HUES6 (cell line): ENCODE measurements around the gene SLC6A9.
A peak's percentile ranks its signal among the peaks of the same experiment; 100 is the strongest.

ENCODE experiments used
- H3K27ac ChIP-seq: 2 replicates; pipeline ENCODE4 v1.7.0; 2013; ENCODE audit warnings: low read depth, mild to moderate bottlenecking, low read length, inconsistent platforms
- H3K27me3 ChIP-seq: 2 replicates; pipeline ENCODE4 v1.6.1; 2013; ENCODE audit warnings: low read length; ENCODE audit not compliant: control insufficient read depth, insufficient read depth
- H3K36me3 ChIP-seq: 2 replicates; pipeline ENCODE4 v1.6.1; 2013; ENCODE audit warnings: low read length; ENCODE audit not compliant: control insufficient read depth, insufficient read depth
- H3K4me1 ChIP-seq: 2 replicates; pipeline ENCODE4 v1.6.1; 2013; ENCODE audit warnings: low read length; ENCODE audit not compliant: control insufficient read depth, insufficient read depth
- H3K4me3 ChIP-seq: 2 replicates; pipeline ENCODE4 v1.5.1; 2013; ENCODE audit warnings: low read depth, low read length
- H3K9ac ChIP-seq: one replicate; pipeline ENCODE4 v1.6.1; 2013; ENCODE audit warnings: mild to moderate bottlenecking, low read length
- H3K9me3 ChIP-seq: 2 replicates; pipeline ENCODE4 v1.6.1; 2013; ENCODE audit warnings: low read depth, low read length; ENCODE audit not compliant: control insufficient read depth, insufficient read depth

Gene SLC6A9

GRCh38 chr1:43981135-43981491, 50.1 kb downstream of the SLC6A9 start:
- no peak overlapping the region for H3K4me3 ChIP-seq
- peaks cover 59% of the 10 kb centered on the region for H3K36me3 ChIP-seq
- H3K4me1 ChIP-seq = peaks cover 12% of the 10 kb centered on the region
- H3K9ac ChIP-seq = peak overlapping the region; percentile 18
- no peaks in the 10 kb centered on the region for H3K27me3 ChIP-seq
- no peak overlapping the region for H3K27ac ChIP-seq
- no peaks in the 10 kb centered on the region for H3K9me3 ChIP-seq

DNA sequence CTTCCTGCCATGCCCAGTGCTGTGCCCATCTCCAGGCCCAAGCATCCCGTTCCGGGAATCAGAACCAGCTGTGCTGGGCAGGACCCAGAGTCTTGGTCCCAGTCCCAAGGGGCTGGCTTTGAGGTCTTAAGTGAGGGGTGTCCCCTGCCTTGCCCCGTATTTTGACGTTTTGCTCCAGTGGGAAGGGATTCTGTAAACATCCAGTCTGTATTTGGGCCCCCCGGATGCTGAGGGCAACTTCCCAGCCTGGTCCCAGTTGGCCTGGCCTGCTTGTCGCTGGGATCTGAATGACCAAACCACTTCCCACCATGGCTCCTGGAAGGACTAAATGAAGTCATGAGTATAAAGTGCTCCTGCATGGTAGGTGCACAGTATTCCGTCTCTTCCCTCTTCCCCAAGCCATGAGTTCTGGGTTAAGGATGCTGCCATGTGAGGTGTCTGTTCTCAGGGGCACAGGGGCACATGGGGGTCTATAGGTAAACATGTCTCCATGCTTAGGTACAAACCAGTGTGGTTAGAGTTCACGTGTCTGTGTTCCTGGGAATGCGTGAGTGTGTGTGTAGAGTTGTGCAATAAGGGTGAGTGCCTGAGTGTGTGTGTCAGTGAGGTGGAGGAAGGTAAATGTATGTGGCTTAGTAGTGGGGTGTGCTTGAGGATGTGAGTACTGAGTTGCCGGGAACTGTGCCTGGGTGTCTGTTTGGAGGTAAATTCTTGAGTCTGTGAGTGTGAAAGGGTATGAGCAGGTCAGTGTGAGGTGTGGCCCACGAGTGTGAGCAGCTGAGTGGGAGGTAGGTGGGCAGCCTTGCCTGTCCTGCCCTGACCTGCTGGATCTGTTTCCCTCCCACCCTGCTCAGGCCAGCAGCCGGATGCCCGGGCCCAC, 50.8 kb downstream of the SLC6A9 start:
- Histone ChIP-seq H3K9ac (peak overlapping the region; percentile 76), H3K27me3 (no peaks in the 10 kb centered on the region), H3K4me3 (peak overlapping the region; percentile 61), H3K27ac (no peak overlapping the region), H3K9me3 (no peaks in the 10 kb centered on the region), H3K36me3 (peaks cover 54% of the 10 kb centered on the region), H3K4me1 (peaks cover 18% of the 10 kb centered on the region)

DNA sequence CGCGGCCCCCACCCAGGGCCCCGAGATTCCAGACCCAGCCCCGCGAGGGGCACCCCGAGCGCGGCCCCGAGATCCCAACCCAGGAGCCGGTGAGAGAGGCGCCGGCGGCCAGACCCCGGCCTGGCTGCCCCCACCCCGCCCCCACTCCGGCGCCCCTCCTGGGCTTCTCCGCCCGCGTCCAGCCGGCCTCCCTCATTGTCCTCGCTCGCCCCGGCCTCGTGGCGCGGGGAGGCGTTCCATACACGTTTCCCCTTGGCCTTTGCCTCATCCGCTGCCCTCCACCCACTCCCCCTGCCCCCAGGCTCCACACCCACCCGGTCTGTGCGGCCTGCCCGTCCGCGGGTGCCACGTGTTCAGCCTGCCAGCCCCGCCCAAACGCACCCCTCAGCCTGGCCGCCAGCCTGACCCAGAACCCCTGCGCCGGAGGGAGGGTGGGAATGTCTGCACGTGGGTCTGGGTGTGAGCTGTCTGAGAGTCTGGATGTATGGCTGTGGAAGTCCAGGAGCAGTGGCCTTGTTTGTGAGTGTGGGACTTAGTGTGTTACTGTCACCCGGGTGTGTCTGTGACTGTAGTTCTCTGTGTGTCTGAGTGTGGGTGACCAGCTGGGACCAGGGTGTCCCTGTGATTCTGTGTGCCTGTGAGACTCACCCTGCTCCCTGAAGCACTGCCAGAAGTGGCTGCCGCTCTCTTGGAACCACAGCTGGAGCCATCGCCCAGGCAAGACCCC, 51.6 kb downstream of the SLC6A9 start:
- Histone ChIP-seq H3K27me3 (no peaks in the 10 kb centered on the region), H3K4me1 (peaks cover 18% of the 10 kb centered on the region), H3K4me3 (peak overlapping the region; percentile 61), H3K9ac (peak overlapping the region; percentile 76), H3K27ac (no peak overlapping the region), H3K9me3 (no peaks in the 10 kb centered on the region), H3K36me3 (peaks cover 47% of the 10 kb centered on the region)

DNA sequence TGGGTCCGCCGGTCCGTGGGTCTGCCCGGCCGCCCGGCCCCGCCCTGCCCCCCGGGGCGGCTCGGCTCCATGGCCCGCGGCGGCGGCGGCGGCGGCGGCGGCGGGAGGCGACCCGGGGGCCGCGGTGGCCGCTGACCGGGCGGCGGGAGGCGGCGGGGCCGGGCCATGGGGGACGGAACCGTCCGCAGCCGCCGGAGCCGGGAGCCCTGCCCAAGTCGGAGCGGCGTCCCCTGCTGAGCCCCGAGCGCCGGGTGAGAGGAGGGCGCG, 52.1 kb downstream of the SLC6A9 start:
- Histone ChIP-seq H3K27ac (no peak overlapping the region), H3K9me3 (no peaks in the 10 kb centered on the region), H3K4me3 (peak overlapping the region; percentile 61), H3K9ac (peak overlapping the region; percentile 22), H3K4me1 (peaks cover 18% of the 10 kb centered on the region), H3K27me3 (no peaks in the 10 kb centered on the region), H3K36me3 (peaks cover 42% of the 10 kb centered on the region)

DNA sequence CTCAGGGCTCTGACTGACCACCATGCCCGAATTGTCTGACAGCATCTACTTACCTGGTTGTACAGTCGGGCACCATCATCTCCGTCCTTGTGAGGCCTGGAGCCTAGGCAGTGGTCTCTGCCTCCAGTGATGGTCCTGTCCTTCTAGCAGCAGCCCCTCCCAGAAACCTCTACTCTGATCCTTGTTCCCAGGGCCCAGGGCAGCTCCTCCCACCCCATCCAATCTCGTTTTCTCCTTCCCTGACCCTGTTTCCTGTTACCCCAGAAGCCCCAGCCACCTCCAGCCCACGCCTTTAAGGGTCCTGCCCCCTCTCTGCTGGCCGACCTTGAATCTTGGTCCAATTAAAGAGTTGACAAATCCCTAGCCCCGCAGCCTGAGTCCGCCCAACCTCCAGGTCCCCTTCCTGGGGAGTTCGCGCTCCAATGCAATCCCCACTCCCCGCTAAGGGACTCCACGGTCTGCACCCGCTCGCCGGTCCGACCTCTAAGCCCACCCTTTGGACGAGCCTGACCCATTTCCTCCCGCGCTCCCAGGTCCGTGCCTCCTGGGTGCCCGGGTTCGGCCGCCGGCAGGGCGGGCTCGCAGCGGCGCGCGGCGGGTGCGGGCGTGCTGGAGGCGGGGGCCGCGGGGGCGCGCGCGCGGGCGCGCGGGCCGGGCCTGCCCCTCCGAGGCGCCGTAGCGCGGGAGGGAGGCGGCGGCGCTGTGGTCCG, 52.6 kb downstream of the SLC6A9 start, which contains the start of gene B4GALT2:
Gene B4GALT2, plus strand, starts transcription at position 660 of the 710 bp plus-strand sequence. CDS start 1,951 bp downstream, outside the sequence.
- H3K27ac ChIP-seq = no peak within 1 kb of the TSS; the same call in 1 of the 2 replicates
- H3K9me3 ChIP-seq = no peaks in the 10 kb centered on the region
- peaks cover 23% of the 10 kb centered on the region for H3K4me1 ChIP-seq
- H3K36me3 ChIP-seq = peaks cover 39% of the 10 kb centered on the region
- no peaks in the 10 kb centered on the region for H3K27me3 ChIP-seq
- peak within 1 kb of the TSS; percentile 88 for H3K9ac ChIP-seq
- H3K4me3 ChIP-seq = peak within 1 kb of the TSS; percentile 71

DNA sequence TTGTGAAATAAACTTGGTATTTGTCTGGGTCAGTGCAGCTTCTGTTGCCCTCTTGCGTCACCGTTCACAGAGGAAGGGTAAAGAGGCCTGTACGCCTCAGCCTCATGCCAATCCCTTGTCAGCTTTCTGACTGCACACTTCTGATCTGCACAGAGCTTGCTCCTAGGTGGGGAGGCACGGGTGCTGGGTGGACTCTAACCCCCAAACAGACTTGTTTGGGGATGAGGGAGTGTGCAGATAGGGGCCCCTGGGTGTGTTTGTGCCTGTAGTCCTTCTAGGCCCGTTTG, 53.1 kb downstream of the SLC6A9 start:
- peaks cover 38% of the 10 kb centered on the region for H3K36me3 ChIP-seq
- H3K27me3 ChIP-seq = no peaks in the 10 kb centered on the region
- H3K4me1 ChIP-seq = peaks cover 25% of the 10 kb centered on the region
- H3K27ac ChIP-seq = no peak overlapping the region
- peak overlapping the region; percentile 88 for H3K9ac ChIP-seq
- peak overlapping the region; percentile 71 for H3K4me3 ChIP-seq
- no peaks in the 10 kb centered on the region for H3K9me3 ChIP-seq

DNA sequence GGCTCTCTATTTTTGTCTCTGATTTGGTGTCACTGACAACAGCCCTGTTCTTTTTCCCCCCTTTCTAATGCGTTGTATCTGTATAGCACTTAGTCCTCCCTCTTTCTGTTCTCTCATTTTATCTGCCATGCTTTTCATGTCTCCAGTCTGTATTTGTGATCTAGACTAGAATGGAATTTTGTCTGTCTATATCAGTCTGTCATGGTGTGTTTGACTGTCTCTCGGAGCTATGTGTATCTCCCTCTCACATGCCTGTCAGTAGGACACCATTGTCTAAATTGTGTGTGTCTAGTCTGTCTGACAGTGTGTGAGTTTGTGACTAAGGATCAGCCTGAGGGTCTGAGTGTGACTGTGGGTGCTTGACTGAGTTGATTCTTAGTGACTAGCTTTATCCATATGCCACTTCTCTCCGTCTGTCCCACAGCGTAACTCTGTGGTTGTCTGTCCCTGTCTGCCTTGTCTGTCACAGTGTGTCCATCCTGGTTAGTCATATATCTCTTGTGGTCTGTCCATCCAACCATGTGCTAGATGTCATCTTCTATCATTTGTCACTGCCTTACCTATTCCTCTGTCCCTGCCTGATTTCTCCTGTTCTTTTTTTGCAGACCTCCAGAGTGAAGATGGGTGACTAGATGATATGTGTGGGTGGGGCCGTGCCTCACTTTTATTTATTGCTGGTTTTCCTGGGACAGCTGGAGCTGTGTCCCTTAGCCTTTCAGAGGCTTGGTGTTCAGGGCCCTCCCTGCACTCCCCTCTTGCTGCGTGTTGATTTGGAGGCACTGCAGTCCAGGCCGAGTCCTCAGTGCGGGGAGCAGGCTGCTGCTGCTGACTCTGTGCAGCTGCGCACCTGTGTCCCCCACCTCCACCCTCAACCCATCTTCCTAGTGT, 53.6 kb downstream of the SLC6A9 start:
- no peak overlapping the region for H3K27ac ChIP-seq
- H3K4me3 ChIP-seq = peak overlapping the region; percentile 71
- H3K9me3 ChIP-seq = no peaks in the 10 kb centered on the region
- H3K4me1 ChIP-seq = peaks cover 25% of the 10 kb centered on the region
- peak overlapping the region; percentile 88 for H3K9ac ChIP-seq
- H3K27me3 ChIP-seq = no peaks in the 10 kb centered on the region
- peaks cover 38% of the 10 kb centered on the region for H3K36me3 ChIP-seq

DNA sequence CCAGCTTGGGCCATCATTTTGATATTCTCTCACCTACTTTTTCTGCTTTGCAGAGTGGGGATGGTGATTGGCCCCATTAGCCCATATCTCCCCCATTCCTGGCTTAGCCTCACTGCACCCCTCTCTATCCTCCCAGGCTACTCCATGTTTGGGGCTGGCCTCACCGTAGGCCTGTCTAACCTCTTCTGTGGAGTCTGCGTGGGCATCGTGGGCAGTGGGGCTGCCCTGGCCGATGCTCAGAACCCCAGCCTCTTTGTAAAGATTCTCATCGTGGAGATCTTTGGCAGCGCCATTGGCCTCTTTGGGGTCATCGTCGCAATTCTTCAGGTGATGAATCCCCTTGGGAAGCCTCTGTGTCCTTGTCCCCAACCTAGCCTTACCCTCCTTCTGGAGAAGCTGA, 54.4 kb downstream of the SLC6A9 start:
- H3K4me3 ChIP-seq = no peak overlapping the region
- peaks cover 25% of the 10 kb centered on the region for H3K4me1 ChIP-seq
- no peak overlapping the region for H3K27ac ChIP-seq
- peaks cover 41% of the 10 kb centered on the region for H3K36me3 ChIP-seq
- no peaks in the 10 kb centered on the region for H3K9me3 ChIP-seq
- no peak overlapping the region for H3K9ac ChIP-seq
- H3K27me3 ChIP-seq = no peaks in the 10 kb centered on the region

- Histone ChIP-seq H3K4me1 (peaks cover 25% of the 10 kb centered on the region), H3K27ac (no peak overlapping the region), H3K9ac (peak overlapping the region; percentile 91), H3K4me3 (peak overlapping the region; percentile 82), H3K9me3 (no peaks in the 10 kb centered on the region), H3K27me3 (no peaks in the 10 kb centered on the region), H3K36me3 (peaks cover 41% of the 10 kb centered on the region)
These were observed 55.2 kb downstream of the SLC6A9 start for GRCh38 chr1:43976045-43976444.

GRCh38 chr1:43975249-43975961, 55.9 kb downstream of the SLC6A9 start:
- Histone ChIP-seq H3K4me1 (peaks cover 25% of the 10 kb centered on the region), H3K36me3 (peaks cover 42% of the 10 kb centered on the region), H3K9me3 (no peaks in the 10 kb centered on the region), H3K27me3 (no peaks in the 10 kb centered on the region), H3K9ac (peak overlapping the region; percentile 91), H3K27ac (peak overlapping the region; percentile 73; the same call in 1 of the 2 replicates), H3K4me3 (peak overlapping the region; percentile 82)
